HG03342 (cell line): Measurements from ENCODE around the gene CCDC188.

Experiments
- ATAC-seq: cut with Tn5 transposase; IDR thresholded peaks from one replicate; pipeline ENCODE4 v1.9.1; 2021; ENCODE audit warnings: mild to moderate bottlenecking, moderate library complexity; ENCODE audit not compliant: unreplicated experiment

Gene CCDC188

DNA sequence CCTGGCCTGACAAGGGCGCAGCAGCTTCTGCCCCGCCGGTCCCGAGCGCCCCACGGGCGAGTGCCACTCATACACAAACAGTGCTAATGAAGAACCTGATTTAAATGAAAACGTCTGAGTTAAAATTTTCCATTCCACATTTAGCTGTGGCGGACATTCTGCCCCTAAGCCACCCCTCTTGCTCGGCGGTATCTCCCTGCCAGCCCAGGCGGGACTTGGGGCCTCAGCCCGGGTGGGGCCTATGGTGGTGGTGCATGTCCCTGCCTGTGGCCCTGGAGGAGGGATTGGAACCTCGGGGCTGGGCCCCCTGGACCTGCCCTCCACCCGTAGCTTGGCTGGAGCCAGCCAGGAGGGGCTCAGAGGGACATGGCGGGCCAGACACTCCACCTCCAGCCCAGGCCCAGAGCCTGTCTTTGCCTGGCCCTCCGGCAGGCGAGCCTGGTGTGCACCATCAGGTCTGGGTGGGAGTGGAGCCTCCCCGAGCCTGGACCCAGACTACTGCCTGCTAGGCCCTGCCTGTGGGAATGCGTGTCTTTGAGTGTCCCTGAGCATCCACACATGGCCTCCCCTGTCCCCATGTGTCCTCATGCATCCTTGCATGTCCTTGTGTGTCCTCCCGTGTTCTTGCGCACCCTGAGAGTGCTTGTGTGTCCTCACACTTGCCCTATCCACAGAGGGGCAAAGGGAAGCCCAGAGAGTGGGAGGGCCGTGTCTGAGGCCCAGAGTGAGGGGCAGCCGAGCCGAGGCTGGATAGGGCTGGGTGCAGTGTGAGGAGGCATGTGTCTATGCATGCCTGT, 14.9 kb downstream of the CCDC188 start:
- no peak for ATAC-seq

DNA sequence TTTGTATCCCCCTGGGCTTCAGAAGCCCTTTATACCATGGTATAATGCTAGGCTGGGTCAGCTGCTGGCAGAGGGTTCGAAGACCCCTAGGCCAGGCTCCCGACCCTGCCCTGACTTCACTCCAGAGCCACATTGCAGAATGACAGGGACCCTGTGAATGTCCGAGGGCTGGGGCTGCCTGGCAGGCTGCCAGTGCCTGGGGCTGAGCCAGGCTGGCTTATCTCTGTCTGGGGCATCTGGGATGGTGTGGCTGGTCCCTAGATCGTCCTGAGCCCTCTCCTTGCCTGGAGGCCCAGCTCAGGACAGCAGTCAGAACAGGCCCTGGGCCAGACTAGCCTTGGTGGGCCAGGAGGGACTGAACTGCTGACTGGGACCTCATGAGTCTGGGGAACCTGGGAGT, 15.6 kb downstream of the CCDC188 start:
- ATAC-seq = no peak

DNA sequence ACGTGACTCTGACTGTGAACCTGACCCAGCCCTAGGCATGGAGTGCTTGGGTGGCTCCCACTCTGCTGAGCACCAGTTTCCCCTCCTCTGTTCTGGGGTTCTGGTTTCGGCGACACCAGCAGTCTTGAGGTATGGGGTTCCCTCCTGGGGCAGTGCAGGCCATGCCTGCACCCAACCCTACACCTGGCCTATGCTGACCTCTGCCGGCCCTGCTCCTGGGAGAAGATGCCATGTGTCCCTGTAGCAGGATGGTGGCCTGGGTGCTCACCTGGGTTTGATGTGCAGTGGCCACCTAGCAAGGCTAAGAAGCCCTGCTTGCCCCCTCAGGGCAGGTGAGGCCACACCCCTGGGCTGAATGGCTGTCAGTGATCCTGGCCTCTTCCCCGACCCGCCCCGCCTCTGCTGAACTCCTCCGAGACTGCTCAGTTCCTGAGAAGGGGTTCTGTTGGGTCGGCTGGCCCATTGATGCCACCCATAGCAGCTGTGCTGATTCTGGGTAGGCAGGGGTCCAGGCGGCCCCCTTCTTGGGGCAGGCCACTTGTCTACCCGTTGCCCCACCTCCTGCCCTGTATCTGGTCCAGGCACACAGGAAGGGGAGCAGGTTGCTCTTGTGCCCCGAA, 16.8 kb downstream of the CCDC188 start:
- ATAC-seq = no peak

DNA sequence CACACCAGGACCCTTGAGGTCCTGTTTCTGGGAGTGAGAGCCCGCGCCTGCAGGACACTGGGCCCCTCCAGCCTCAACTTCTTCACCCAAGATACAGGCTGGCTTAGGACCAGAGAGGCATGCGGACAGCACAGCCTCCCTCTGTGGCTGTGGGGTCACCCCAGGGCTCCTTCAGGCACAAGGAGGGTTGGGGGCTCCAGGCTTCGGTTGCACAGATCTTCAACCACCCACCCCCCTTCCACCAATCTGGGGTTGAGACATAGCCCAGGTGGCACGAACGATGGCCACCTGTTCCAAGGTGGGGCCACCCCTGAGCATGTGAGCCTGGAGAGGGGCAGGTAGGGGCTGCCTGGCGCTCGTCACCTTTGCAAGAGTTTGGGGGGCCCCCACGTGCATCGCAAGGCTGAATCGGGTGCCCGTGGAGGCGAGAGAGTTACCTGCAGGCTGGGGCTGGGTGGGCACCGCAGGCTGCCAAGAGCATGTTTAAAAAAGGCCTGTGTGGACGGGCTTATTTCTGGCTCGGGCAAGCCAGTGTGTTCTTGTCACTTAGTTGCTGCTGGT, 18.1 kb downstream of the CCDC188 start:
- ATAC-seq = no peak

DNA sequence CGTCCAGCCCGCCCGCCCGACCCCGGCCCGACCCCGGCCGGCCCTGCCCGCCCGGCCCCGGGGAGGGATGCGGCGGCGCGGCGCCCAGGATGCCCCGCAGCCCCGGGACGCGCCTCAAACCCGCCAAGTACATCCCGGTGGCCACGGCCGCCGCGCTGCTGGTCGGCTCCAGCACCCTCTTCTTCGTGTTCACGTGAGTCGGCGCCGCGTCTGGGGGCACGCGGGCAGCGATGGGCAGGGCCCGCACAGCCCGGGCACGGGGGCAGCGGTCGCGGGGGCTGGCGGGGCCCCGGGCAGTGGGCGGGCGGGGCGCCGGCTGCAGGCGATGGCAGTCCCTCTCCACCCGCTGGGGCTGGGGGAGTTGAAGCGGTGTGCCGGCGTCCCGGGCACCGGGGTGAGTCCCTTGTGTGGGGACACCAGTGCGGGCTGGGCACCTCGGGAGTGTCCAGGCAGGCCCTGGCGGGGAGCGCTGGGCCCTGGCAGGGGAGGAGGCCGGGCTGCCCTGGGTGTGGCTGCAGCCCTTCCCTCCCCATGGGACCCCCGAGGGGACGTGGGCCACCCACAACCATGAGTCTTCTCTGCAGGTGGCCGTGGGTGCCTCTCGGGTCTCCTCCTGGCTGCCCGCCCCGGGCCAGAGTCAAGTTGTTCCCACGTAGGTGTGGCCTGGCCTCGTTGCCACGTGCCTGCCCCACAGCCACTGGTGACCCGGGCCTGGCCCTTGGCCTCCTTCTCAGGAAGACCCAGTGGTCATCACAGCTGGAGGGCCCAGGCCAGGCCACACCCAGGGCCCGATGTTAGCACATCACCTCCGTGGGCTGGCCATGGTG, 18.8 kb downstream of the CCDC188 start:
- ATAC-seq = no peak

DNA sequence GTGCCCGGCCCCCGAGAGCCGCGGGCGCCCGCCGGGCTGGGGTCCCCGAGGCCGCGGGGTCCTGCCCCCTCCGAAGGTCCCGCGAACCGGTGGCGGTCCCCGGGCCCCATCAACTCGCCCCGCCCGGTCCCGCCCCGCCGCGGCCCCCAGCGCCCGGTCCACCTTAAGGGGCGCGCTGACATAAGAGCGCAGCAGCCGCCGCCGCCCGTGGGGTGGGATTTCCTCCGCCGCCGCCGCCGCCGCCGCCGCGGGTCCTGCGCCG, 19.3 kb downstream of the CCDC188 start, which contains the start of gene ZDHHC8:
Gene ZDHHC8, plus strand, starts transcription at position 208 of the 262 bp plus-strand sequence. CDS start 144 bp downstream, outside the sequence.
- ATAC-seq = no peak

DNA sequence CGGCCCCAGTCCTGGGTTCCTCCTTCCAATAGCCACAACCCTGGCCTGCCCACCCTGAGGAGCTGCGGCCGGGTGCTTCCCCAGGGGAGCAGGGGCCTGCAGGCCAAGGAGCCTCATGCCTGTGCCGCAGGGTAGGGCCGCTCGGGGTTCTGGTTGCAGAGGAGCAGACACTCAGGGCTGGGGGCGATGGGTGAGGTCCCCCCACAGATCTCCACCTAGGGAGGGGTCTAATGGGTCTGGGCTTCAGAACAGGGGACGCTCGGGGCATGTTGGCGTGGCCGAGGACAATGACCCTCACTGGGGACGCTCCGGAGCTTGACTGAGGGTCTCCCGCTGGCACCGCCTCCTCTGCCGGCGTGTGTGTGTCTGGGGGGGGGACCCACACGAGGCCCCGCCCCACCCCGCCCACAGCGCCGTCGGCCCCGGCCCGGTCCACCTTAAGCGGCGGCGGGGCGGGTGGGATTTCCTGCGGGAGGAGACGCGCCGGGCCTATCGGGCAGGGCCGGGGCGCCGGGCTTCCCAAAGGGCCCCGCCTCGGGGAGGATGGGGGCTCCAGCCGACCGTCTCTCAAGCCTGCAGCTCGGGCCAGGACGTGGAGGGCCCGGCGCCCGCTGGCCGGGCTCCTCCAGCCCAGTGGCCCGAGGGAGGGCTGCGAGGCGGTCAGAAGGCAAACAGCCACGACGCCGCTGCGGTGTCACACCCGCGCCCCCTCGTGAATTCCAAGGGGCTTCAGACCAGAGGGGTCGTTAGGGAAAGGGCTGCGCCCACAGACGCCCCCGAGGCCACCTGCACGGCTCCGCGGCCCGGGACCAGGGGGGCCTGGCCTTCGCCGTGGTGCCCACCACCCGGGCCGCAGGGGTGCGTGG, 19.9 kb downstream of the CCDC188 start:
- ATAC-seq = no peak

DNA sequence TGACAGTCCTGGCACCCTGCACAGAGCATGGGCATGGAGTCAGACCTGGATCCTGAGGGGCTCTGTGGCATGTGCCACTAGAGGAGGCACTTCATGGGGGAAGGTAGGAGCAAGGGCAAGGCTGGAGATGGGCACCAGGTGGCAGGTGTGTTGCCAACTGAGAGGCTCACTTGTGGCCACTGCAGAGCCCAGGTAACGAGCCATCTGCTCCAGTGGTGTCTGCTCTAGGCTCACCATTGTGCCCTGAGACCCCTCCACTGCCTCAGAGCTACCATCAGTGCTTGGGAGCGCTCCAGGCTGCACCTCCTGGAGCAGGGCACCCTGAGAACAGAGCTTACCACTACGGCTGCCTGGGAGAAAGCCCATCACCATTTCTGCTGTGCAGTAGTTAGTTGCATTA, 20.5 kb downstream of the CCDC188 start:
- no peak for ATAC-seq

DNA sequence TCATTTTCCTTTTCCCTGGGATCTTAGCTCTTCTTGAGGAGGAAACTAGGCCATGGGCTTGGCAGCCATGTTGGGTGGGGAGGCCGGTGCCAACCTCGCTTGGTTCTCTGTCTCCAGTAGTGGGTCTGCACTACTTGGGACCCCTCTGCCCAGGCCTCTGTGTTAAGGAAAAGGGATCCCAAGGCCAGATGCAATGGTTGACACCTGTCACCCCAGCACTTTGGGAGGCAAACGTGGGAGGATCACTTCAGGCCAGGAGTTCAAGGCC, 21.2 kb downstream of the CCDC188 start:
- ATAC-seq = no peak

DNA sequence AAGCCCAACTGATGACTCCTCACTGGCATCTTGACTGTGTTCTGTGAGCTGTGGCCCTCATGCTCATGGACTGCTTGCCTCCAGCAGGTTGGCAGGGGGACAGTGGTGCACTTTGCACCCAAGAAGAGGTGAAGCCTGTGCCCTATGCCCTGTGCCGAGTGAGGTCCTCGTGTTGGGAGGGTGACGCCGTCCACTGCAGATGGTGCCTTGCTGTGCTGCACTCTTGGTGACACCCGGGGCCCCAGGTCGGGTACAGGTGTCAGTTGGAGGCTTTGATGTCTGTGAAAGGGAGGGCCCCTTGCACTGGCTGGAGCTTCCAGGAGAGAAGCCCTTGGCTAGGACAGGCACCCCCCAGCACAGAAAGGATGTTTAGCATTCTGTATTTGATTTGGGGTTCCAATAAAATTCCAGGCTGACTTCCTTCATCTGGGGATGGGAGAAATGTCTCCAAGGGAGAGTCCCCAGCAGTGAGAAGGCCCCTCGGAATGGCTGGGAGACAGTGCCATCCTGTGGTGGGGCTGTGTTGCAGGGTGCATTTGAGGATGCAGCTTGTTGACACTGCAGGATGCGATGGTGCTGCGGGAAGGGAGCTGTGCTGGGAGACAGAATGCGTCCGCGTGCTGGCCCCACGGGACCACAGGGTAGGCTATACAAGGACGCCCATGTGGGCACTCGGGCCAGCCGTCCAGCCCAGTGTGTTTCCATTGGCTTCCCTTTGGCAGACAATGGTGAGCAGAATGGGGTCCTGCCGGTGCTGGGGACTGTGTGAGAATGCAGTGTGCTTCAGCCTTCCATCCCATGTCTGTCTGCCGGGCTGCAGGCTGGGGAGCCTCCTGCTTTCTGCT, 21.7 kb downstream of the CCDC188 start:
- ATAC-seq = no peak

DNA sequence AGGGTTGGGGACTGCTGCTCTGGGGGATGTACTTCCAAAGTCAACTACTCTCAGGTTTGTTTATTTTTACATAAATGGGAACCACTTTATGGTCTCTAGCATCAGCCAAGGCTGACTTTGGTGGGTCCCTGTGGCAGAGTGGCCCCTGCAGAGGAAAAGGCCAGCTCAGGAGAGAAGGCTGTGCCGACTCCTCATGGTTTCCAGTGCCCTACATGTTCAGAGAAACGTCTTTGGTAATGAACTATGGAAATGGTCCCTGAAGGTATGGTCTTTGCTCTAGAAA, 22.3 kb downstream of the CCDC188 start:
- ATAC-seq = no peak

DNA sequence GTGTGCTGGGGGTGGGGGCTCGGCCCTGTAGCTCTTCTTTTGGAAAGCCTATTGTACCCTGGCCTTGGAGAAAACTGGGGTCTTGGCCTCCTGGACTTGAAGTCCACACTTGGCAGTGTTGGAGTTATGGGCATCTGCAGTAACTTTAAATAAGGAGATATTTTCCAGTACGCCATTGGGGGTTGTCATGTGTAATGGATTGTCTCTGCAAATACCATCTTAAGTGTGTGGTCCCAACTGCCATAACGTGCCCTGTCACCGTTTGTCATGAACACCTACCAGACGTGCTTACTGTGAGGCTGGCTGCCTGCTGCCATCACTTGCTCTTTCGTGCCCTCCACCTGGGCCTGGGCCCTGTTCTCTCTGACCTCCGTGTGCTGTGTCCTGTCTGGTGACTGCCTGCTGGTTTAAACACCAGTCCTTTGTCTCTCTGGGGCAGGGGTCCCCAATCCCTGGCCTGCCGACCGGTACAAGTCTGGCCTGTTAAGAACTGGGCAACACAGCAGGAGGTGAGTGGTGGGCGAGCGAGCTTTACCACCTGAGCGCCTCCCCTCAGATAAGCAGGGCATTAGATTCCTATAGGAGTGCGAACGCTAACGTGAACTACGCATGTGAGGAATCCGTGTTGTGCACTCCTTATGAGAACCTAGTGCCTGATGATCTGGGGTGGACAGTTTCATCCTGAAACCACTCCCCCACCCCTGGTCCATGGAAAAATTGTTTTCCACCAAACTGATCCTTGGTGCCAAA, 22.8 kb downstream of the CCDC188 start:
- ATAC-seq = no peak

DNA sequence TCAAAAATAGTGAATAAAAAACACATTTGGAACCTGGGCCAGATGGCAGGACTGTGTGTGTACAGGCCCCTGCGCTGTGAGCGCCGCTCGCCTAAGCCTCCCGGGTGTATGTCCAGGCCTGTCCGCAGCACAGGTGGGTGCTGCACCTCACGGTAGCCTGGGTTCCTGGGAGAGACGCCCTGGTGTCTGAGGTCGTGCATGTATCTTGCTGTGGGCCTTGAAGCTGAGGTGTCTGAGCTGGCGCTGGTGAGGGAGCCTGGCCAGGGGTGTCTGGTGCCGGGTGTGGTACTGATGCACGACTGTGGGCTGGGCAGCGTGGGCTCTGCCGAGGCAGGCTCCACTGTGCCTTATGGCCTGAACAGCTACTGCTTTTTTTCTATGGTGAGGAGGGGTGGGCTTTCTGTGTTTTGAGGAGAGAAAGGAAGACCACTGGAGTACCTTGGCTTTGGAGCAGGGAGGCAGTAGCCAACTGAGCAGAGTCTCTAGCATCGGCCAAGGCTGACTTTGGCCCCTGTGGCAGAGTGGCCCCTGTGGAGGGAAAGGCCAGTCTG, 23.5 kb downstream of the CCDC188 start:
- no peak for ATAC-seq

DNA sequence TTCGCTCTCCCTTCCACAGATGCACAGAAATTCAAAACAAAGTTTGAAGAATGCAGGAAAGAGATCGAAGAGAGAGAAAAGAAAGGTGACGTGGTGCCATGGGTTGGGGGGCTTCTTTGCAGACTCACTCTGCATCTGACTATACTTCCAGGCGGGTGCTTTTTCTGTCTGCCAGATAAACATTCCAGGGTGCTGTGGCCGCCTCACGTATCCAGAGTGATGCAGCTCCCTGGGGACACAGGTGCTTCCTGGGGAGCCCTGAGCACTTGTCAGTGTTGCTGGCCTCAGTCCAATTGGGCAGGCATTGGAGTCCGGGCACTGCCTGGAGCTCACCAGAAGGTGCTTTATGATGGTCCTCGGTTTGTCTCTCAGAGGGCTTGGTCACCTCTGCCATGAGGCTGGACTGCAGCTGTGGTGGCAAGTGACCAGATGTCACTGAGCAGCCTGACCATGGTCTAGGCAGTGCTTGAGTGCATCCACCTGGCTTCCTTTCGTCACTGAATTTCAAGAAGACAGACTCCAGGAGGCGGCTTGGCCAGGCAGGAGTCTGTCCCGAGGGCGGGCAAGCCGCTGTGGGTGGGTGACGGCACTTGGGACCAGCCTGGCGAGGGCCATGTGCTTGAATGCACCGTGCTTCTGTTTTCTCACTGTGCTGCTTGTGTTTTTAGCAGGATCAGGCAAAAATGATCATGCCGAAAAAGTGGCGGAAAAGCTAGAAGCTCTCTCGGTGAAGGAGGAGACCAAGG, 24.4 kb downstream of the CCDC188 start:
- ATAC-seq = no peak

DNA sequence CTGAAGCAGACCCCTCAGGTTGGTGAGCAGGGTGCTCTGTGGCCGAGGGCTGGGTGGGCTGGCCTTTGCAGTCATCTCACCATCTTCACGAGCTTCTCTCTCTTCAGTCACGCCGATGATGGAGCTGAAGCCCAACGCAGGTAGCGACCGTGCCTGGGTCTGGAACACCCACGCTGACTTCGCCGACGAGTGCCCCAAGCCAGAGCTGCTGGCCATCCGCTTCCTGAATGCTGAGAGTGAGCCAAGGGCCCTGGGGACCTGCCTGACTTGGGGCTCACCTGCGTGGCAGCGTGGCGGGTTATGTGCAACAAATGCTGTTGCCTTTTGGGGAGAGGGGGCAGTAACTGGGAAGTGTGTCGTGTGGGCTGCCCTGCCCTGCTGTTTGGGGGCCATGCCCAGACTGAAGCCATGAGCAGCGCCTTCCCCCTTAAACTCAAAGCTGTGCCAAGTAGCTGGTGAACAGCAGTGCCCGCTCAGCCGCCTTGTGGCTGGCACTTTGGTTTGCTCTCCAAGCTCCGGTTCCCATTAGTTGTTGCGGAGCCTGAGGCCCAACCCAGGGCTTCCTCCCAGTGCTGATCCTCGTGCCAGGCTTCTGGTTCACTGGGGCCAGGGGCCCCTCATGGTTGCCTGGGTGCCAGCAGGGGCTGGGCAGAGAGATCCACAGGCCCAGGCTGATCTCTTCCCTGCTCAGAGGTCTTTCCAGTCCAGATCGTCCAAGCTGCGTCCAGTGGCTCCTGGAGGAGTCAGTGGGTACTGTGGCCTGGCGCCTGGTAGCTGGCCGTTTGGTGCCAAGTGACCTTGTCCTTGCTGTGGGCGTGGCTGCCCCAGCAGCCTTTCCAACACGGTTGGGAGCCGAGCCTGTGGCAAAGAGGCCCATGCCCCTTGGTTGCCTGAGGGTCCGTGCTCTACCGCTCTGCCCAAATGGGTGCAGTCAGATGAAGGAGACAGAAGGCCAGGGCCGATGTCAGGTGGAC, 25.4 kb downstream of the CCDC188 start:
- no peak for ATAC-seq

DNA sequence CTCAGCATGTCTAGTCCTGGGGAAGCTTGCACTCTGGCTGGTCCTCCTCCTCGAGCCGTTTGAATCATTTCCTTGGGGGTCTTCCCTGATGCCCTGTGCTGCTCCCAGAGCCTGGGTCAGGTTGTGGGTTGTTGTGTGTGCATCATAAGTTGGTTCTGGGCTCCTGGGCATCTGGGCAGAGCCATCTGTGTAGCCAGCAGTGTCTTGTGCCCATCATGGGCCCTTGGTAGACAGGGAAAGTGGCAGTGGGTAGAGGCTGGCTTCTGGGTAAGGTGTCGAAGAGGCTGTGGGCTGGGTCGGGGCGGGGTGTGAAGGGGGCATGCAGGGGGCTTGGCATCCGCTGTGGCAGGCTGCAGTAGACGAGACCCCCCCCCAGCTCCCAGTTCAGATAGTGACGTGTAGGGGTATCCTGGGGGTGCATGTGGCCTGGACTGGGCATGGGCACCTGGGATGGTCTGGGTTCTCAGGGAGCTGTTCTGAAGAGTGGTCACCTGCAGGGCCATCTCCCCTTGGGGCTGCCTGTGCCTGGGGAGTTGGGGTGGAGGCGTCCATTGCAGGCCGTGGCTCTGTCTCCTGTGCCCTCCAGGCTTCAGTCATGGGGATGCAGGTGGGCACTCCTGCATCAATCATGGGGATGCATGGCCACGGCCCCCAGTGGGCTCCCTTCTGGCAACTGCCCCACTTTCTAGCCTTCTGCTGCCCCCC, 26.6 kb downstream of the CCDC188 start:
- no peak for ATAC-seq
